B cell (primary cell): Measurements from ENCODE around the gene UBXN7.

Experiments used
- EZH2 ChIP-seq: IDR thresholded peaks from 2 replicates; pipeline ENCODE4 v1.6.1; 2012; ENCODE audit warnings: borderline replicate concordance, low read depth, mild to moderate bottlenecking, moderate library complexity, low read length; ENCODE audit not compliant: insufficient read depth, poor library complexity, severe bottlenecking
- TF ChIP-seq, protein P1 (sequence below): fragments of 200-600 bp; IDR thresholded peaks from one replicate; pipeline ENCODE4 v1.8.0; 2022; ENCODE audit warnings: antibody characterized with exemption, mild to moderate bottlenecking

DNA sequence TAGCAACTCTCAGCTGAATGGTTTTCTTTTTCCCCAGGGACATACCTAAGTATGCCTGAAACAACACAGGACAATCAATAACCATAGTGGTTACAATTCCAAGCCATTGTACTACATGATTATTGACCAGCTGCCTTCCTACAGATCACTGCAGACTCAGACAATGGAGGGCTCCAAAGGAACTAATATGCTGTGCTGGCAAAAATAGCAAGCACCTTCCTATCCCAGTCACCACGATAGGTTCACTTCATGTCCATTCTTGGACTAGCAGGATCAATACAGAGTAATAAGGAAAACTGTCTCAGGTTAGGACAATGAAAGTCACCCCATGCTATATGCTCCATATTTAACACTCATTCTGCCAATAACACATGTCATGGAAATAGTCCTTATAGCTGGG lies 76.6 kb downstream of the UBXN7 start:
- TF ChIP-seq, protein P1, sequence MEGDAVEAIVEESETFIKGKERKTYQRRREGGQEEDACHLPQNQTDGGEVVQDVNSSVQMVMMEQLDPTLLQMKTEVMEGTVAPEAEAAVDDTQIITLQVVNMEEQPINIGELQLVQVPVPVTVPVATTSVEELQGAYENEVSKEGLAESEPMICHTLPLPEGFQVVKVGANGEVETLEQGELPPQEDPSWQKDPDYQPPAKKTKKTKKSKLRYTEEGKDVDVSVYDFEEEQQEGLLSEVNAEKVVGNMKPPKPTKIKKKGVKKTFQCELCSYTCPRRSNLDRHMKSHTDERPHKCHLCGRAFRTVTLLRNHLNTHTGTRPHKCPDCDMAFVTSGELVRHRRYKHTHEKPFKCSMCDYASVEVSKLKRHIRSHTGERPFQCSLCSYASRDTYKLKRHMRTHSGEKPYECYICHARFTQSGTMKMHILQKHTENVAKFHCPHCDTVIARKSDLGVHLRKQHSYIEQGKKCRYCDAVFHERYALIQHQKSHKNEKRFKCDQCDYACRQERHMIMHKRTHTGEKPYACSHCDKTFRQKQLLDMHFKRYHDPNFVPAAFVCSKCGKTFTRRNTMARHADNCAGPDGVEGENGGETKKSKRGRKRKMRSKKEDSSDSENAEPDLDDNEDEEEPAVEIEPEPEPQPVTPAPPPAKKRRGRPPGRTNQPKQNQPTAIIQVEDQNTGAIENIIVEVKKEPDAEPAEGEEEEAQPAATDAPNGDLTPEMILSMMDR = no peak
- no peak for TF ChIP-seq EZH2
